ENCODE data around the gene SNRPD3.

GRCh38 chr22:24587251-24587650, 31.5 kb downstream of the SNRPD3 start:
- no peak for TF ChIP-seq CTCF (IDR thresholded peaks at IDR 0.05; ENCODE audit: low read depth, low read length, poor library complexity, severe bottlenecking)
- TF ChIP-seq EZH2phosphoT487 (IDR thresholded peaks at IDR 0.05; ENCODE audit: borderline replicate concordance, low read length): no peak

Measured in DOHH2 (cell line).